Suprapubic skin (tissue), 4 donors: ENCODE measurements around the gene TPPP2. TPM values are rescaled to one million over a fixed set of nuclear protein-coding genes. Genes with fewer than 3 reads are reported as not detected.
A peak's percentile ranks its signal among the peaks of the same experiment; 100 is the strongest.

Experiments
- DNase-seq, 2 donors: peaks; one replicate each; pipeline ENCODE4 v3.0.0-alpha.2; 2019; ENCODE audit warnings: low spot score in 2 of 2
- H3K27ac ChIP-seq: fragments of 200-600 bp; sonication (generic); one replicate; pipeline ENCODE4 v1.5.1; 2019
- H3K27me3 ChIP-seq: fragments of 200-600 bp; sonication (generic); one replicate; pipeline ENCODE4 v1.5.1; 2019
- H3K36me3 ChIP-seq: fragments of 200-600 bp; sonication (generic); one replicate; pipeline ENCODE4 v1.5.1; 2019
- H3K4me1 ChIP-seq: fragments of 200-600 bp; sonication (generic); one replicate; pipeline ENCODE4 v1.5.1; 2019
- H3K4me3 ChIP-seq: fragments of 200-600 bp; sonication (generic); one replicate; pipeline ENCODE4 v1.5.1; 2019; ENCODE audit warnings: mild to moderate bottlenecking
- H3K9me3 ChIP-seq: fragments of 200-600 bp; sonication (generic); one replicate; pipeline ENCODE4 v1.5.1; 2019
- EP300 ChIP-seq: sonication (generic); formaldehyde crosslinking; IDR thresholded peaks from one replicate; pipeline ENCODE4 v1.6.1; 2017; ENCODE audit warnings: antibody characterized with exemption
- POLR2A ChIP-seq, 2 donors: fragments of 450-650 bp; IDR thresholded peaks; one replicate each; pipeline ENCODE4 v1.6.1; 2017; ENCODE audit warnings: antibody characterized with exemption in 2 of 2, mild to moderate bottlenecking in 2 of 2, moderate library complexity in 2 of 2
- POLR2AphosphoS5 ChIP-seq, 3 donors: sonication (generic); formaldehyde crosslinking; IDR thresholded peaks; one replicate each; pipeline ENCODE4 v1.6.1; 2017; ENCODE audit warnings: antibody characterized with exemption in 3 of 3
- WGBS: methylation state at CpG from one replicate; pipeline ENCODE4 v1.1.5; 2018; 5-methylcytosine and 5-hydroxymethylcytosine counted together
- total RNA-seq, 4 donors: library from RNA; depleted of rRNA; stranded (reverse); fragments of >200 nt; gene quantifications; one replicate each; pipeline ENCODE4 v1.1.0, GENCODE V29; 2016
- TF ChIP-seq, protein P1 (sequence below), 2 donors: fragments of 200-600 bp in 1 of 2; fragments of 450-650 bp in 1 of 2; sonication (generic) in 1 of 2; IDR thresholded peaks; one replicate each; pipeline ENCODE4 v1.5.1; 2016 to 2019; ENCODE audit warnings: antibody characterized with exemption in 2 of 2, mild to moderate bottlenecking in 1 of 2, moderate library complexity in 1 of 2

TPPP2 gene
- total RNA-seq, 4 donors from 2014 or later: not detected

DNA sequence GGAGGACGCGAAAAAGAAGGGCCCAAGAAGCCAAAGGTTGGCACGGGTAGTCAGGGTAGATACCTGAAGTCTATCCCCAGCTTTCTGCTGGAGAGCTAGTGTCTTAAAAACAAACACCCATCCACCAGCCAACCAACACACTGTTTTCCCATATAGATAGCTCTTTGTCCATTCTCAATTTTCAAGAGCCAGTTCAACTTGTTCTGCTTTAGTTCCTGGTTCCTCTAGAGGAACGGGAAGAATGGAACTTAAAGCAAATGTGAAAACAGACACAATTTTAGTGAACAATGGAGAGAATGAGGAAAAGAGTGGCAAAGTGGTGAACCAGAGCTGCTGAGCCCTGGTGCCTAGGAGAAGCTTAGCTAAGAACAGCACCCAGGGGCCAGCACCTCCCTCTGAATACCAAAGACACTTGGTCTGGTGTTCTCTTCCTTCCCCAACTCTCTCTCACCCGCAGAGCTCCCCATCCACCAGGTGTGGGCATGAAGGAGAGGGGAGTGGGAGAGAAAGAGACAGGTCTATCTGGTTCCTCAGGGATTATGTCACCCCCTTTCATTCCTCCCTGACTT is 9.0 kb upstream of the TPPP2 start:
- no peak for TF ChIP-seq POLR2AphosphoS5 (IDR thresholded peaks at IDR 0.05)
- TF ChIP-seq, protein P1, sequence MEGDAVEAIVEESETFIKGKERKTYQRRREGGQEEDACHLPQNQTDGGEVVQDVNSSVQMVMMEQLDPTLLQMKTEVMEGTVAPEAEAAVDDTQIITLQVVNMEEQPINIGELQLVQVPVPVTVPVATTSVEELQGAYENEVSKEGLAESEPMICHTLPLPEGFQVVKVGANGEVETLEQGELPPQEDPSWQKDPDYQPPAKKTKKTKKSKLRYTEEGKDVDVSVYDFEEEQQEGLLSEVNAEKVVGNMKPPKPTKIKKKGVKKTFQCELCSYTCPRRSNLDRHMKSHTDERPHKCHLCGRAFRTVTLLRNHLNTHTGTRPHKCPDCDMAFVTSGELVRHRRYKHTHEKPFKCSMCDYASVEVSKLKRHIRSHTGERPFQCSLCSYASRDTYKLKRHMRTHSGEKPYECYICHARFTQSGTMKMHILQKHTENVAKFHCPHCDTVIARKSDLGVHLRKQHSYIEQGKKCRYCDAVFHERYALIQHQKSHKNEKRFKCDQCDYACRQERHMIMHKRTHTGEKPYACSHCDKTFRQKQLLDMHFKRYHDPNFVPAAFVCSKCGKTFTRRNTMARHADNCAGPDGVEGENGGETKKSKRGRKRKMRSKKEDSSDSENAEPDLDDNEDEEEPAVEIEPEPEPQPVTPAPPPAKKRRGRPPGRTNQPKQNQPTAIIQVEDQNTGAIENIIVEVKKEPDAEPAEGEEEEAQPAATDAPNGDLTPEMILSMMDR (IDR thresholded peaks at IDR 0.05): no peak
- TF ChIP-seq POLR2A (IDR thresholded peaks at IDR 0.05): no peak
- TF ChIP-seq EP300: no peak
- no peaks in the 10 kb centered on the region for H3K9me3 ChIP-seq
- H3K27me3 ChIP-seq: no peaks in the 10 kb centered on the region
- peak in 1 of 2 donors; percentile 62 for DNase-seq
- H3K4me1 ChIP-seq: peaks cover 50% of the 10 kb centered on the region
- H3K4me3 ChIP-seq: no peak overlapping the region
- peaks cover 49% of the 10 kb centered on the region for H3K36me3 ChIP-seq
- 81% methylated on average over 5 of the region's 5 CpGs for WGBS
- peak overlapping the region; percentile 94 for H3K27ac ChIP-seq

DNA sequence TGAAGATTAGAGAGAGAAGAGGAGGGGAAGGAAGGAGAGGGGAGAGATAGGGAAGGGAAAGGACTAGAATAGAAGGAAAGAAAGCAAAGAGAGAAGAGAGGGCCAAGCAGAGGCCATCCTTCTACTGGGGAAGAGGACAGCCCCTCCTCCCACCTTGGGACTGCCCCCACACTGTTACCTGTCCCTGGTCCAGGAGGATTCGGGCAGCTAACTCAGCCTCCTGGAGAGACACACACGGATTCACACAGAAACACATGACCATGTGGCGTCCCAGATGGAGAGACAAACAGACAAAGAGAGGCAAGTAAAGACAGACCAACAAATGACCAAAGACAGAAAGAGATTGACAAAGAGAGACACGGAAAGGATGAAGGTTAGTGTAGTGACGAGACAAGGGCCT is 7.3 kb upstream of the TPPP2 start:
- Histone ChIP-seq H3K4me1 (peaks cover 58% of the 10 kb centered on the region), H3K27me3 (no peaks in the 10 kb centered on the region), H3K9me3 (no peaks in the 10 kb centered on the region), H3K36me3 (peaks cover 41% of the 10 kb centered on the region), H3K27ac (peak overlapping the region; percentile 94), H3K4me3 (peak overlapping the region; percentile 86)
- TF ChIP-seq, protein P1 (IDR thresholded peaks at IDR 0.05): no peak
- no peak for TF ChIP-seq POLR2AphosphoS5 (IDR thresholded peaks at IDR 0.05)
- no peak for TF ChIP-seq POLR2A (IDR thresholded peaks at IDR 0.05)
- TF ChIP-seq EP300: no peak
- WGBS: 79% methylated on average over 5 of the region's 5 CpGs
- no peak for DNase-seq

- peak in 1 of 2 donors; percentile 58 for DNase-seq
- H3K9me3 ChIP-seq: no peaks in the 10 kb centered on the region
- peaks cover 58% of the 10 kb centered on the region for H3K4me1 ChIP-seq
- H3K4me3 ChIP-seq: peak overlapping the region; percentile 86
- H3K36me3 ChIP-seq: peaks cover 36% of the 10 kb centered on the region
- TF ChIP-seq EP300 (no peak), POLR2A (IDR thresholded peaks at IDR 0.05) (no peak), POLR2AphosphoS5 (IDR thresholded peaks at IDR 0.05) (no peak)
- TF ChIP-seq, protein P1 (IDR thresholded peaks at IDR 0.05): no peak
- WGBS: 66% methylated on average over 7 of the region's 7 CpGs
- no peaks in the 10 kb centered on the region for H3K27me3 ChIP-seq
- H3K27ac ChIP-seq: peak overlapping the region; percentile 94
Observed at GRCh38 chr14:21023174-21023573, 6.8 kb upstream of the TPPP2 start.

DNA sequence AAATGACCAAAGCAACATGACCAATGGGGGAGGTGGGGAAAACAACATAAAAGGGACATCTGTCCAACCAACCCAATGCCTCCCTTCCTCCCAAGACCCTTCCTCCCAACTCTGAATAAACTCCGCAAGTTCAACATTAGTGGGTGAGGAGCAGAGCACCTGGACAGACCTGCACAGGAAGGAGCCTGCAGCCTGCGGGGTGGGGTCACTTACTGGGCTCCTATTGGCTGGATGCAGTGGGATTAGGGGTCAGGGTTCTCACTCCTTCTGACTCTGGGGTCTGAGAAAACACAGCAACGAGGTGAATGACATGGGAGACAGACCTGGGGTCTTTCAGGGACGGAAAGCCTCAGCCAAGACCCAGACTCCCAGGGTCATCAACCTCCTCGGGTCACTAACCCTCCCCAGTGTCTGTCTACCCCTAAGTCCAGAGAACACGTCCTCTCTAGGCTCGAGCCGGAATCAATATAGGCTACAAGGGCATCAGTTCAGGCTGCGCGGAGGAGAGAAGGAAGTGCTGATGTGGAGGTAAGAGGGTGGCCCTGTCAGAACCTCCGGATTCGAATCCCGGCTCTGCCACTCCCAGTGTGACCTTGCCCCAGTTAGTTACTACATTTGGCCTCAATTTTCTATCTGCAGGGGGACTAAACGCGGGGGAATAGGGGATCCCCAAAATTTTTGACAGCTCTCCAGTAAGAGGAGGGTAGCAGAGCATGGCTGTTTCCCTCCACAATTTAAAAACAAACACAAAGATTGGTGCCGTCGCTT is 6.0 kb upstream of the TPPP2 start:
- no peaks in the 10 kb centered on the region for H3K9me3 ChIP-seq
- H3K27me3 ChIP-seq: no peaks in the 10 kb centered on the region
- H3K36me3 ChIP-seq: peaks cover 28% of the 10 kb centered on the region
- no peak for TF ChIP-seq EP300
- TF ChIP-seq, protein P1 (IDR thresholded peaks at IDR 0.05): no peak
- TF ChIP-seq POLR2AphosphoS5 (IDR thresholded peaks at IDR 0.05): no peak
- no peak for TF ChIP-seq POLR2A (IDR thresholded peaks at IDR 0.05)
- H3K4me3 ChIP-seq: peak overlapping the region; percentile 86
- 22% methylated on average over 17 of the region's 17 CpGs for WGBS
- peak in 1 of 2 donors; percentile 74 for DNase-seq
- peak overlapping the region; percentile 94 for H3K27ac ChIP-seq
- peaks cover 58% of the 10 kb centered on the region for H3K4me1 ChIP-seq
